ENCODE measurements around the gene SLC25A4. TPM values are rescaled to one million over a fixed set of nuclear protein-coding genes. Genes with fewer than 3 reads are reported as not detected.
A peak's percentile ranks its signal among the peaks of the same experiment; 100 is the strongest.

Gene SLC25A4
- total RNA-seq, 1 donor from 2014 or later = 20.0 TPM

DNA sequence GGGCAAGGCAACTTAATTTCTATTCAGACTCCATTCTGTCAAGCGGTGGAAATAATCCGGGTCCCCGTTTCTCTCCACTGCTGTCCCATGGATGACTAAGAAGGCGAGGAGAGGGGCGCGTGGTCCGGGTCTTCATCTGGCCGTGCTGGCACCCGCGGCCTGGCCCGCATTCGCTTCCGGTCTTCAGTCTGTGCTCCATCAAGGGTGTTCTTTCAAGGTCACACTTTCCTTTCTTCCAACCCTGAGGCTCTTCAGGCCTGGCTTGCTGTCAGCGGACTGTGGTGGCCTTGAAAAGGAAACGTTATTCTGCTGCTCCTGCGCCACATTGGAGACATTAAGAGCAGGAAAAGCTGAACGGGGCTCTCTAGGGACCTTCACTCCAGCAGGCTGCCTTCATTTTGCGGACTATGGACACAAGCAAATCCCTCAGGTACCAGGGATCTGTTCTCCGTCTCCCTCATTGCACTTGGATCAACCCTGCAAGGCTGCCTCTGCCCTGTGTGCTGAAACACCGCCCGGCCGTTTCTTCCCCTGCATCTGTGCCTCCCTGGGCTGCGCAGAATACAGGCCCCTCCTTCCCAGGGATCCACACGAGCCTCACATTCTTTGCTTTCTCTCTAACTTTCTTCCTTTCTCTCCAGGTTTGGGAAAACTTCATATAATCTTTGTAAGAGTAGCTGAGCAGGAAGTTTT, 5.7 kb upstream of the SLC25A4 start:
- TF ChIP-seq, protein P1, sequence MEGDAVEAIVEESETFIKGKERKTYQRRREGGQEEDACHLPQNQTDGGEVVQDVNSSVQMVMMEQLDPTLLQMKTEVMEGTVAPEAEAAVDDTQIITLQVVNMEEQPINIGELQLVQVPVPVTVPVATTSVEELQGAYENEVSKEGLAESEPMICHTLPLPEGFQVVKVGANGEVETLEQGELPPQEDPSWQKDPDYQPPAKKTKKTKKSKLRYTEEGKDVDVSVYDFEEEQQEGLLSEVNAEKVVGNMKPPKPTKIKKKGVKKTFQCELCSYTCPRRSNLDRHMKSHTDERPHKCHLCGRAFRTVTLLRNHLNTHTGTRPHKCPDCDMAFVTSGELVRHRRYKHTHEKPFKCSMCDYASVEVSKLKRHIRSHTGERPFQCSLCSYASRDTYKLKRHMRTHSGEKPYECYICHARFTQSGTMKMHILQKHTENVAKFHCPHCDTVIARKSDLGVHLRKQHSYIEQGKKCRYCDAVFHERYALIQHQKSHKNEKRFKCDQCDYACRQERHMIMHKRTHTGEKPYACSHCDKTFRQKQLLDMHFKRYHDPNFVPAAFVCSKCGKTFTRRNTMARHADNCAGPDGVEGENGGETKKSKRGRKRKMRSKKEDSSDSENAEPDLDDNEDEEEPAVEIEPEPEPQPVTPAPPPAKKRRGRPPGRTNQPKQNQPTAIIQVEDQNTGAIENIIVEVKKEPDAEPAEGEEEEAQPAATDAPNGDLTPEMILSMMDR (IDR thresholded peaks at IDR 0.05; ENCODE audit: insufficient read depth, low read length, severe bottlenecking) = no peak
- Histone ChIP-seq H3K27me3 (ENCODE audit: control insufficient read depth, insufficient read depth, low read length) (no peaks in the 10 kb centered on the region), H3K36me3 (ENCODE audit: control insufficient read depth, insufficient read depth, low read length) (no peaks in the 10 kb centered on the region), H3K4me3 (ENCODE audit: low read depth, low read length) (no peak overlapping the region)
- DNase-seq (ENCODE audit: low read depth) = no peak
- no peak for FAIRE-seq

DNA sequence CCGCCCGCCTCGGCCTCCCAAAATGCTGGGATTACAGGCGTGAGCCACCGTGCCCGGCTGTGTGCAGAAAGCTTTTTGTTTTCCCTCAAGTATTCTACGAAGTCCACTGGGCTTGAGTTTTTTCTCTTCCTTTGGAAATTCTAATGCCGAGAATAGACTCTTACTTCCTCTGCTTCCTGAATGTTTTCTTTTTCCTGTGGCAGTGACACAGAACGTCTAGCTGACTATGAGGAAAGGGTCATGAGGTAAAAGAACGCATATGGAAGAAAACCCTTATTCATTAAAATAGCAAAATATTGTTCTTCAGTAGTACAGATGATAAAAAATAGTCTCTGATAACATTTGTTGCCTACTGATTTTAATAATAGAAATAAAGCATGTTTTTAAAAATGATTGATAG, 4.9 kb upstream of the SLC25A4 start:
- no peak for FAIRE-seq
- TF ChIP-seq, protein P1 (IDR thresholded peaks at IDR 0.05; ENCODE audit: insufficient read depth, low read length, severe bottlenecking) = no peak

DNA sequence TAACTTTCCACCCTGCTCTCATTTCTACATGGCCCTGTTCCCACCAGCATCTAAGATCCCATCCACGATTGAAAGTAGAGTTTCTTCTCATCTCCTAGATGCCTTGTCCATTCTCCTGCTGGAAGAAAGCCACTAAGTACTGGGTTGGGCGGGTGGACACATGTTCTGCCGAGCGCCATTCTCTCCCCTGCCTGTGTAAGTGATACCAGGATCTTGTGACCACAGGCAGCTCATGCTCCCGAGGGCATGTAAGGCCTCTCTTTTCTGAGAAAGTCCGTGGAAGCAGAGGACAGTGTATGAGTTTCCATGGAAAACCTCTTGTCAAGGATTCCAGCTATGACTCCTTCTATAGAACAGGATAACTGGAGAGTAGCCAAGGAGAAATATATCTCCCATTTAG, 3.3 kb upstream of the SLC25A4 start:
- FAIRE-seq (no peak), DNase-seq (ENCODE audit: low read depth) (peak; percentile 35)
- Histone ChIP-seq H3K4me3 (ENCODE audit: low read depth, low read length) (no peak overlapping the region), H3K27me3 (ENCODE audit: control insufficient read depth, insufficient read depth, low read length) (no peaks in the 10 kb centered on the region), H3K36me3 (ENCODE audit: control insufficient read depth, insufficient read depth, low read length) (peaks cover under 1% of the 10 kb centered on the region)
- TF ChIP-seq, protein P1 (IDR thresholded peaks at IDR 0.05; ENCODE audit: insufficient read depth, low read length, severe bottlenecking) = no peak

More for the DNA sequence above, 4.9 kb upstream of the SLC25A4 start:
- Histone ChIP-seq H3K4me3 (ENCODE audit: low read depth, low read length) (no peak overlapping the region), H3K27me3 (ENCODE audit: control insufficient read depth, insufficient read depth, low read length) (no peaks in the 10 kb centered on the region), H3K36me3 (ENCODE audit: control insufficient read depth, insufficient read depth, low read length) (no peaks in the 10 kb centered on the region)
- DNase-seq (ENCODE audit: low read depth) = no peak

DNA sequence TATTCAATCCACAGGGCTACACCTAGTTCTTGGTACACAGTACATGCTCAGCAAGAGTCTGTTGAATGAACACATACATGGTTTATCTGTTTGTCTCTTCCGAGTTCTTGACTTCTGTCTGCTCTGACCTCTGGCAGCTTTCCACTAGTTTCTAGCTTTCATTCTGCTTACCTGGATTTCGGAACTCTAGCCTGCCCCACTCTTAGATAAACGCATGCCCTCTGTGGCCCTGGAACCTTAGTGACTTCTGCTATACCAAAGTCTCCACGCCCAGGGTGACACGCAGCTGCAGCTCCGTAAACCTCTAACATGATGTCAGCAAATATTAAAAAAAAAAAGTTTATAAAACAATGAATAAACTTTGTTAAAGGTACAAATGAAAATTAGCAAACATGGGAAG, 1.3 kb upstream of the SLC25A4 start:
- DNase-seq (ENCODE audit: low read depth) (no peak), FAIRE-seq (no peak)
- Histone ChIP-seq H3K4me3 (ENCODE audit: low read depth, low read length) (no peak overlapping the region), H3K27me3 (ENCODE audit: control insufficient read depth, insufficient read depth, low read length) (no peaks in the 10 kb centered on the region), H3K36me3 (ENCODE audit: control insufficient read depth, insufficient read depth, low read length) (peaks cover 5% of the 10 kb centered on the region)
- TF ChIP-seq, protein P1 (IDR thresholded peaks at IDR 0.05; ENCODE audit: insufficient read depth, low read length, severe bottlenecking) = no peak

DNA sequence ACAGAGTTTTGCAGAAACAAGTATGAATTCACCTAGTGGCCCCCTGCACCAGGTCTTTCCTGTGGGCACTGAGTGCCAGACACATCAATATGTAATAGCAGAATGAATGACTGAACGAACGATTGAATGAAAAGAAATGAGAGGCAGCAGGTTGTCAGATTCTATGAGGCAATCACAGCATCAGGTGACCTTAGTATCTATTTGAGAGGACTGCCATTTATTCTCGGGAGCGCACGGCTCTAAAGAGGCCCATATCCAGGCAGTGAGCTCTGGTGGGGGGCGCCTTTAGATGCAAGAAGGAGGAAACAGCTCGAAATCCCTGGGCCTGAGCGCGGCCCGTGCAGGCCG, 528 bp upstream of the SLC25A4 start:
- DNase-seq (ENCODE audit: low read depth) = no peak
- Histone ChIP-seq H3K36me3 (ENCODE audit: control insufficient read depth, insufficient read depth, low read length) (peaks cover 5% of the 10 kb centered on the region), H3K4me3 (ENCODE audit: low read depth, low read length) (peak overlapping the region; percentile 71), H3K27me3 (ENCODE audit: control insufficient read depth, insufficient read depth, low read length) (no peaks in the 10 kb centered on the region)
- TF ChIP-seq, protein P1 (IDR thresholded peaks at IDR 0.05; ENCODE audit: insufficient read depth, low read length, severe bottlenecking) = no peak
- FAIRE-seq = no peak

DNA sequence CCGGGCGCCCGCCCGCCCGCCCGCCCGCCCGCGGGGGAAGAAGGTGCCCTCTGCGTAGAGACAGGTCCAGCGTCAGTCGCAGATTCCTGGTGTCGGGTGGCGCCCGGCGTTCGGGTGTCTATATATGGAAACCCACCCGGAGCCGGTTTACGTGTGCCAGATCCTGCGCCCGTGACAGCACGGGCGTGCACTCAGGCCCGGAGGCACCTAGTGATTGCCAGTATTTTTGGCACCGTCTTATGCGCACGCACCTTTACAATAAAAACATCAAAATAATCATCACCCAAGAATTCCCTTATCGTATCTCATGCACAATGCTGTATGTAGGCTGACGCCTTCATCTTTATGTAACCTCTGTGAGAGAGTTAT, 519 bp downstream of the SLC25A4 start:
- Histone ChIP-seq H3K27me3 (ENCODE audit: control insufficient read depth, insufficient read depth, low read length) (no peaks in the 10 kb centered on the region), H3K4me3 (ENCODE audit: low read depth, low read length) (peak overlapping the region; percentile 71), H3K36me3 (ENCODE audit: control insufficient read depth, insufficient read depth, low read length) (peaks cover 5% of the 10 kb centered on the region)
- TF ChIP-seq, protein P1 (IDR thresholded peaks at IDR 0.05; ENCODE audit: insufficient read depth, low read length, severe bottlenecking) = no peak
- DNase-seq (ENCODE audit: low read depth) = peak; percentile 50
- FAIRE-seq = no peak

Data from bronchial epithelial cell (primary cell).